ENCODE data around the gene ERGIC1.

The ERGIC1 gene

DNA sequence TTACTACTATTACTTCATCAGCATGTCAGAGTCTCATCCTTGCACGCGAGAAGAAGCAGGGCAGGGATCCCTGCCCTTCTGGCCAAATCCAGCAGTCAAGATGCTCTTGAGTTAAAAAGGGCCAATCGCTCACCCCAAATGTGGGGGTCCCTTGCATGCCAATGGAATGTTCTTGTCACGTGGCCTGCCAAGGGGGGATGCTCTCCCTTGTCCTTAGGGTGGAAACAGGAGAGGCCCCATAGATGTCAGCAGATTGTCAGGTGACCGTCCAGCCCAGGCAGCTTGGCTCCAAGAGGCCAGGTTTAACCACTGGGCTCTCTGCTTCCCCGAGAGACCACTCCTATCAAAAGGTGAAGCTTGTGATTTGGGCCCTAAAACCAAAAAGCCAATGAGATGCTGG is 37.7 kb upstream of the ERGIC1 start:
- DNase-seq (ENCODE audit: low read depth), result no peak
- no peak overlapping the region for H3K4me3 ChIP-seq (ENCODE audit: low read length)
- TF ChIP-seq CTCF (IDR thresholded peaks at IDR 0.05; ENCODE audit: insufficient read depth, low read depth, low read length, missing control alignments), result no peak

DNA sequence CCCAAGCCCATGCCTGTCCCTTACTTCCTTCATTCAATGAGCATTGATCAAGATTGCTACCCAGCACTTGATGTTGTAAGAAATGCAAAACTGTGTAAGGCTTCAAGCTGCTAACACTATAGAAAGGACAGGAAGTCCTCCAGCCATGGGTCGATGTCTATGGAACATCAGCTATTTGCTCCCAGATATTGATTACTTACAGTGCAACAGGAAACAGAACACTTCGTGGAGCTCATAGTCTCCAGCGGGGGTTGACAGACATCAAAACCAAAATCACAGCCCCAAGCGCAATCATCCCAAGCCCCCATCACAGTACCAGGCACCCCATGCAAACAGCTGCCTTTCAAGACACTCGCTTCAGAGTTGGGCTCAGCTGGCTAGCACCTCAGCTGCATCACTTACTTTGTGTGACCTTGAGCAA is 36.3 kb upstream of the ERGIC1 start:
- no peak overlapping the region for H3K4me3 ChIP-seq (ENCODE audit: low read length)
- TF ChIP-seq CTCF (IDR thresholded peaks at IDR 0.05; ENCODE audit: insufficient read depth, low read depth, low read length, missing control alignments), result no peak
- no peak for DNase-seq (ENCODE audit: low read depth)

DNA sequence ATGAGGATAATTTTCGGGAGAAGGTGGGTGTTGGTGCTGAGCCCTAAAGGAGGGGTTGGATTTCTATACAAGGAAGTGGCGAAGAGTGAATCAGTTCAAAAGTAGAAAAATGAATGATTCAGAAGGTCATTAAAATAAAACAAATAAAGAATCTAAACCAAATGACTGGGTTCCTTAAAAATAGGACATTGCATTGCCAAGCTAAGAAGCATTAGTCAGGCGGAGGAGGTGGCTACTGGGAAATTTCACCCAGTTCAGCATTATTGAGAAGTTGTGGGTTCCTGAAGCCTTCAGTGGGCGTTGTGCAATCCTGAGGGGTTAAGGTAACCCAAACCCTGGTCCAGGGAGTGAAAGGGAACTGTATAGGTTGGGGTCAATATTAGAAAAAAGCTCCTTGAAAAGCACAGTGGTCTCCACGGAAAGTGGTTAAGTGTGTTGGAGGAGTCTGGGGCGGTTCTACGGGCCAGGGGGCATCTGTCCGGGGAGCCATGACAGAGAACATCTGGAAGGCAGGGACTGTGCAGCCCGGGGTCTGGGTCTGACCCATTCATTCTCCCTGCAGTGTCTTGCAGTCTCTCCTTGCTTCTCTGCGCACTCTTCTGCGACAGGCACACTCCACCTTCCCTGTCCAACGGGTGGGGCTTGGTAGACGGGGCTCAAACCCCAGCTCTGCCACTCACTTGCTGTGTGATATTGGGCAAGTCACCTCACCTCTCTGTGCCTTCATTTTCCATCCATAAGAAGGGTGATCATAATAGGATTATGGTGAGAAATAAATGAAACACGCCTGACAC is 35.4 kb upstream of the ERGIC1 start:
- peak; percentile 88 for DNase-seq (ENCODE audit: low read depth)
- H3K4me3 ChIP-seq (ENCODE audit: low read length), result no peak overlapping the region
- no peak for TF ChIP-seq CTCF (IDR thresholded peaks at IDR 0.05; ENCODE audit: insufficient read depth, low read depth, low read length, missing control alignments)

GRCh38 chr5:172799416-172799815 is 34.6 kb upstream of the ERGIC1 start:
- TF ChIP-seq CTCF (IDR thresholded peaks at IDR 0.05; ENCODE audit: insufficient read depth, low read depth, low read length, missing control alignments), result no peak
- H3K4me3 ChIP-seq (ENCODE audit: low read length), result no peak overlapping the region
- DNase-seq (ENCODE audit: low read depth), result no peak

GRCh38 chr5:172800088-172800551 is 33.9 kb upstream of the ERGIC1 start:
- H3K4me3 ChIP-seq (ENCODE audit: low read length), result no peak overlapping the region
- TF ChIP-seq CTCF (IDR thresholded peaks at IDR 0.05; ENCODE audit: insufficient read depth, low read depth, low read length, missing control alignments), result no peak
- DNase-seq (ENCODE audit: low read depth), result peak; percentile 99

GRCh38 chr5:172801179-172801671 is 32.8 kb upstream of the ERGIC1 start:
- no peak overlapping the region for H3K4me3 ChIP-seq (ENCODE audit: low read length)
- TF ChIP-seq CTCF (IDR thresholded peaks at IDR 0.05; ENCODE audit: insufficient read depth, low read depth, low read length, missing control alignments), result no peak
- peak; percentile 97 for DNase-seq (ENCODE audit: low read depth)

- no peak for DNase-seq (ENCODE audit: low read depth)
- no peak for TF ChIP-seq CTCF (IDR thresholded peaks at IDR 0.05; ENCODE audit: insufficient read depth, low read depth, low read length, missing control alignments)
- H3K4me3 ChIP-seq (ENCODE audit: low read length), result no peak overlapping the region
These were observed 31.9 kb upstream of the ERGIC1 start for GRCh38 chr5:172802112-172802511.

Data from epithelial cell of esophagus (primary cell).